GM21390 (cell line): ENCODE data around the gene IMPACT.

ENCODE experiments used
- ATAC-seq: cut with Tn5 transposase; IDR thresholded peaks from one replicate; pipeline ENCODE4 v1.9.1; 2021; ENCODE audit not compliant: unreplicated experiment

The IMPACT gene

DNA sequence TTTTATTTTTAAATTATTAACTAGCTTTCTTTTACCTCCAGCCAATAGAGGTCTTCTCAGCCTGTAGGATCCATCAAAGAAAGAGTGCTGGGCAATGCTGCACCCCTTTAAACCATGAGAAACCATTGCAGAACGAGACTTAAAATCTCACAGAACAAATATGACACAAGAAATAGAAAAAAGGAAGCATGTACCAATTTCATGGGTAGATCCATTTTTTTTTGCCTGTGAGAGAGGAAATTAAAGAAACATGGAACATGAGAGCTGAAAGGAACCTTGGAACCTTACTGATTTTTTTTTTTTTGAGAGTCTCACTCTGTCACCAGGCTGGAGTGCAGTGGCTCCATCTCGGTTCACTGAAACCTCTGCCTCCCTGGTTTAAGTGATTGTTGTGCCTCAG is 47.9 kb downstream of the IMPACT start:
- ATAC-seq = no peak

DNA sequence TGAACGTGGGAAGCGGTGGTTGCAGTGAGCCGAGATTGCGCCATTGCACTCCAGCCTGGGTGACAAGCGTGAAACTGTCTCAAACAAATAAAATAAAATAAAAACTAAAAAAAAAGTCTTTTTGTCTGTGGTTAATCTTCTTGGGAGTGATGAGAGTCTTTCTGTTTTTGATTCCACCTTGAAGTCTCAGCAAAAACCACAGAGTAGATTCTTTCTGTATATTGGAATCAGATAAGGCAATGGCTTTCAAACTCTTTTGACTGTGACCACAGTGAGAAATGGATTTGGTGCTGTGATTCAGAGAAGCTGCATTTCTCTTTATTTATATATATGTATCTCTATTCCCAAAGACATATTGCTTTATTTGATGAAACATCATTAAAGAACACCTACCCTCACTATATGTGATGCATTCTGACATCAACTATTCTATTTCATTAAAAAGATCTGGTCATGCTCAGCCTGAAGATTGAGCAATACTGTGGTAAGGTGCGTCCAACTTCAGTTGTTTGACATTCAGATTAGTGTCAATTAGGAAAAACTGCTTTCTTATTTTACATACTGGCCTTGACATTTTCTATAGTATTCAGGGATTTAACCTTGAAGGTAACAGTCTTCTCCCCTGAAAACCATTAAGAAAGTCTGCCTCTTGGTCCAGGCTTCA is 49.6 kb downstream of the IMPACT start:
- ATAC-seq = no peak

- no peak for ATAC-seq
These were observed 52.9 kb downstream of the IMPACT start for GRCh38 chr18:24479371-24479770.

- no peak for ATAC-seq
These were observed 56.4 kb downstream of the IMPACT start for GRCh38 chr18:24482821-24483220.

- no peak for ATAC-seq
These were observed 59.2 kb downstream of the IMPACT start for GRCh38 chr18:24485681-24486080.

- ATAC-seq = no peak
These were observed 60.2 kb downstream of the IMPACT start for GRCh38 chr18:24486684-24487083.

DNA sequence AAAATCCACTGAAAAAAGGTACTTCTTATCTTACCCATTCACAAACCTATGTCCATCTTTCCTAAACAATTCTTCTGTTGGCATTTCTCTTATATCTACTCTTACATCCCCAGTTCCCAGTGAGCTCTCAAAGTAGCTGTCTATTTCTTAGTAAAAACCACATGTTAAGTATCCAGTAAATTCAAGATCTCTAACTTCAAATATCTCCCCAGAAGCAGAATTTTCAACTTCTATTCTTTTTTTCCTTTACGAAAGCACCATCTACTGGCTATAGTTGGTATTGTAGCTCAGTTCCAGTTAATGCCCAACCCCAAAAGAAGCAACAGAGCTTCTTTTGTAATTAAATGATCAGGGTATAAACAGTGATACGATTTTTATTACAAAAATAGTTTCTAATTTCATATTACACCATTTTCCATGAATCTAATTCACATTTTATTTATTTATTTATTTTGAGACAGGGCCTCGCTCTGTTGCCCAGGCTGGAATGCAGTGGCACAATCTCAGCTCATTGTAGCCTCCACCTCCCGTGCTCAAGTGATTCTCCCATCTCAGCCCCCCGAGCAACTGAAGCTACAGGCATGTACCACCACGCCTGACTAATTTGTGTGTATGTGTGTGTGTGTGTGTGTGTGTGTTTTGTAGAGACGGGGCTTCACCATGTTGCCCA is 62.5 kb downstream of the IMPACT start:
- no peak for ATAC-seq

- ATAC-seq = no peak
These were observed 64.1 kb downstream of the IMPACT start for GRCh38 chr18:24490539-24490938.

GRCh38 chr18:24491927-24492834 is 65.7 kb downstream of the IMPACT start:
- peak; percentile 90 for ATAC-seq

DNA sequence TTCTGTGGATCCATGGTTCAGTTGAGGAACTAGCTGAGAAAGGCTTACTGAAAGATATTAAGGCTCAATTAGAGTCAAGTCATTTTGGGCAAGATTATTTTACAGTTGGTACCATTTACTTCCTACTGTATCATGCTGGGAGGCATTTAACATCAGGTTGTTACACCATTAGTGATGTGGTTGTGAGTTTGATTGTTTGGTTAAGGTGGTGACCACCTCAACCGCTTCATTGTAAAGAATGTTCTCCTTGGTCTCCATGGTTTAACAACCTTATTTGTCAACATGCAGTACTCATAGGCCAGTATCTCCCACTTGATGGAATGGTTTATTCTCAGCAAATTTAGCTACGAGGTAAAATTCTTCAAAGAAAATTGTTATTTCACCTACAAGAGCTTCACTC is 68.1 kb downstream of the IMPACT start:
- ATAC-seq = no peak

DNA sequence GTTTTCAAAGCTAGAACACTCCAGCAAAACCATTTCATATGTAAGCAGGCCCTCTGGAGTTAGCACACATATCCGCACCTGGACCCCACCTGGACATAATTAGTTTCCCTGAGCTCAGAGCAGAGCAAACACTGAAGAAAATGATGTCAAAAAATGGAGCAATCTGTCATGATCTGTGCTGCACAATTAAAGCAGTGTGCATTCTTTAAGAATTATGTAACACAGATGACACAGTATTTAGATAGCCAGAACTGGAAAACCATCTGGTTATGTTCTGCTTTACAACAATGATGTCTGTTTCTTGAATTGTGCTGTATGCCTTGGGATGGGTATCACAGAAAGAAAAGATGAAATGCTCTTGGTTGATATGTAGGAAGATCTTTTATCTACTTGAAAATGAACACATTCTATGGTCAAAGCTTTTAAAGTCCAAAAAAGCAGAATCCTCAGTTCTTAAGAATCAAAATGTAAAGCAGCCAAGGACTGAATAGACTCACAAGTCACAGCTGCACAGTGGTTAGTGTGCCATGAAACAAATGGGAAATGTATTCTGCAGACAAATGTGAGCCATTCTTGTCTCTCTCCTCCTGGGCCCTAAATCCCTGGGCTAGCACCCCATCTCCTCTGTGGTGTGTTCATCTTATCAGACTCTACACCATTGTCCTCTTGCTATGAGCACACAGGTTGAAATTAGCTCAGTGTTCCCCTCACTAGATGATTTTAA is 70.7 kb downstream of the IMPACT start:
- ATAC-seq = no peak

GRCh38 chr18:24499814-24500213 is 73.3 kb downstream of the IMPACT start:
- ATAC-seq = no peak

DNA sequence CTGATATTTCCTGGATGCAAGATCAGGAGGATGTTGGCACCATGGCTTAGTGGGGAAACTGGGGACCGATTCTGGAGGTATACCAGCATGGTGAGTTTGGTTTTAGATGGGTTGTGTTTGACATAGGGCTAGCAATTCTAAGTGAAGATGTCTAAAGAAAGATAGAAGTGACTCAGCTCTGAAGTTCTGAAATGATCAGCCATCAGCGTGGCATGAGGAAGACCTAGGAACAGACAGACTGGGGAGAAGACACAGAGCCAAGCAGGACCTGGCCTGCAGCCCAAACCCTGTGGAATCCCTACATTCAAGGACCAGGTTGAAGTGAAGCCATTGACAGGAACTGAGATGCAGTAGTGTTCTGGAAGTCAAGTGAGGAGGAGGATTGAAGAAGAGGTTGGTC is 73.7 kb downstream of the IMPACT start:
- ATAC-seq = no peak

GRCh38 chr18:24500766-24501165 is 74.3 kb downstream of the IMPACT start:
- no peak for ATAC-seq

DNA sequence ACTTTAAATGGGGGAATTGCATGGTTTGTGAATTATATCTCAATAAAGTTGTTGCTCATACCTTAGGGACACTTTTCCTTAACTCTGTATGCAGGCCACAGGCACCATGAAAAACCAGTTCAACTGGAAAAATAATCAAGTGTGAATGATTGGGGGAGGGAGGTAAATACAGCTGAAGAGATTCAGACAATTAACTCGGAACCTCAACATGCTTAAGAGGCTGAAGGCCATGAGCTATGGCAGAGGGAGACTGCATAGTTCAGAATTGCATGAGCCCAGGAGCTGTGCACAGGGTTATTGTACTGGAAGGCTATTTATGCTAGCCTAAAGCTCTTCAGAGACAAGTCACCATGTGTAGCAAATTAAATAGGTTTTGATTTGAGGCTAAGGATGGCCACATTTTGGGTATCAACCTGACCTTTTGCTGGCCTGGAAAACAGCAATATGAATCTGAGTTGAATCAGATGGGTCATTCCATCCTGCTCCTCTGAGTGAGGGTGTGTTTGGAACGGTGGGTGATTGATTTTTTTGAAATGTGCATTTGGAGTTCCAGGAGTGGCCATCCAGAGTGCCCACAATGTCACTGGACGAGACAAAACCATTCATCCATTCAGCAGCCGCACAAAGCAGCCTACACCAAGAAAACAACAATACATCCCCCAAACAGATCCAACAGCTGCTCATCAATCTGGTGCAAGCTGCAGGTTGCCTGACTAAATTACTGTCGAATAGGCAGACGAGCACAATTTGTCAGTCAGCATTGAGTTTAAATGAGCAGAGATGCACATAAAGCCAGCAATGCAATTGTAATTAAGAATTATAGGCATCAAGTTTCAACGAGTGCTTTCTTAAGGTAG is 76.4 kb downstream of the IMPACT start:
- ATAC-seq = no peak
